ENCODE data around the gene PNRC1.

The PNRC1 gene

DNA sequence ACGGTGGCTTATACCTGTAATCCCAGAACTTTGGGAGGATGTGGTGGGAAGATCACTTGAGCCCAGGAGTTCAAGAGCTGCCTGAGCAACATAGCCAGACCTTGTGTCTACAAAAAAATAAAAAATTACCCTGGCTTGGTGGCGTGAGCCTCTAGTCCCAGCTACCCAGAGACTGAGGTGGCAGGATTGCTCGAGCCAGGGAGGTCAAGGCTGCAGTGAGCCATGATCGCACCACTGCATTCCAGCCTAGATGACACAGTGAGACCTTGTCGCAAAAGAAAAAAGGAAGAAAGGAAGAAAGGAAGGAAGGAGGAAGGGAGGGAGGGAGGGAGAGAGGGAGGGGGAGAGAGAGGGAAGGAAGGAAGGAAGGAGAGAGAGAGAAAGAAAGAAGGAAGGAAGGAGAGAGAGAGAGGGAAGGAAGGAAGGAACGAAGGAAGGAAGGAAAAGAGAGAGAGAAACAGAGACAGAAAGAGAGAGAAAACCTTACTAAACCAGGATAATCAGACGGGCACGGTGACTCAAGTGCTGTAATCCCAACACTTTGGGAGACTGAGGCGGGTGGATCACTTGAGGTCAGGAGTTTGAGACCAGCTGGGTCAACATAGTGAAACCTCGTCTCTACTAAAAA lies 10.9 kb upstream of the PNRC1 start:
- H3K4me3 ChIP-seq (ENCODE audit: low read depth, low read length) = no peak overlapping the region
- no peak overlapping the region for H3K14ac ChIP-seq (ENCODE audit: low read length)
- no peak overlapping the region for H3K4ac ChIP-seq (ENCODE audit: low read depth, low read length)
- H2AK5ac ChIP-seq (ENCODE audit: low read length) = no peak overlapping the region
- no peak overlapping the region for H3K18ac ChIP-seq (ENCODE audit: low read length)
- H3K9me3 ChIP-seq (ENCODE audit: insufficient read depth, low read depth, low read length) = no peaks in the 10 kb centered on the region
- H3K27me3 ChIP-seq (ENCODE audit: insufficient read depth, low read length) = no peaks in the 10 kb centered on the region
- no peaks in the 10 kb centered on the region for H3K79me2 ChIP-seq (ENCODE audit: control insufficient read depth, insufficient read depth, low read length, poor library complexity)
- WGBS (ENCODE audit: extremely low coverage, insufficient coverage, insufficient read length) = no CpG with 5 or more reads among the region's 10 CpGs
- no peak overlapping the region for H2BK5ac ChIP-seq (ENCODE audit: low read depth, low read length, poor library complexity)
- H3K4me1 ChIP-seq (ENCODE audit: control insufficient read depth in 1 of 2, insufficient read depth in 2 of 2, low read length in 2 of 2) = no peaks in the 10 kb centered on the region
- H3K4me2 ChIP-seq (ENCODE audit: low read length) = no peak overlapping the region
- H2AFZ ChIP-seq (ENCODE audit: insufficient read depth, low read length, poor library complexity) = no peak overlapping the region
- no peaks in the 10 kb centered on the region for H3K36me3 ChIP-seq (ENCODE audit: control insufficient read depth in 1 of 2, insufficient read depth in 2 of 2, low read length in 2 of 2)
- H4K8ac ChIP-seq (ENCODE audit: low read depth, low read length) = no peak overlapping the region
- no peak overlapping the region for H4K12ac ChIP-seq (ENCODE audit: low read depth, low read length)
- no peak overlapping the region for H2BK120ac ChIP-seq (ENCODE audit: insufficient read depth, low read length, poor library complexity)
- H3K9ac ChIP-seq (ENCODE audit: low read length) = no peak overlapping the region
- H3K27ac ChIP-seq (ENCODE audit: low read depth, low read length) = no peak overlapping the region
- DNase-seq = no peak
- peak overlapping the region; percentile 1 for H4K91ac ChIP-seq (ENCODE audit: low read depth, low read length)
- H3K79me1 ChIP-seq (ENCODE audit: low read length) = no peaks in the 10 kb centered on the region
- H2BK12ac ChIP-seq (ENCODE audit: low read length) = no peak overlapping the region
- no peak overlapping the region for H3K23ac ChIP-seq (ENCODE audit: low read length)

DNA sequence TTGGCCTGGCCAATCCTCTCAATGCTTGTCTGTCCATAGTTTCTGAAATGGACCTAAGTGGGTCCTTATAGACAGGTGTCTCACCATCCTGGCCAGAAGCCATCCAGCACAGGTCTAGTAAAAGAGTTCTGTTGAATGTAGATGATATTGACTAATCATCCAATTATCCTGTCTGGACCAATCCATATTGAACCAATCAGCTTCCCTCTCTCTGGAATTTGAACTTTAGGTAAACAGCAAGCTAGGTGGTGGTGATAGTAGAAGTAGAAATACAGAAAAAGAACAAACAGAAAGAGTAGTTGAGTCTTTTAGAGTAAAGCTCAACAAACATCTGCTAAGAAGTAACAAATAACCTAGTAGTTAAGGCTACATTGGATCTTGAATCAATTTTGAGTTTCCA lies 9.5 kb upstream of the PNRC1 start:
- Histone ChIP-seq H3K79me2 (ENCODE audit: control insufficient read depth, insufficient read depth, low read length, poor library complexity) (no peaks in the 10 kb centered on the region), H2AK5ac (ENCODE audit: low read length) (no peak overlapping the region), H3K27ac (ENCODE audit: low read depth, low read length) (no peak overlapping the region), H2AFZ (ENCODE audit: insufficient read depth, low read length, poor library complexity) (no peak overlapping the region), H3K23ac (ENCODE audit: low read length) (no peak overlapping the region), H4K12ac (ENCODE audit: low read depth, low read length) (no peak overlapping the region), H4K91ac (ENCODE audit: low read depth, low read length) (no peak overlapping the region), H3K79me1 (ENCODE audit: low read length) (no peaks in the 10 kb centered on the region), H3K9ac (ENCODE audit: low read length) (no peak overlapping the region), H2BK5ac (ENCODE audit: low read depth, low read length, poor library complexity) (no peak overlapping the region), H3K27me3 (ENCODE audit: insufficient read depth, low read length) (no peaks in the 10 kb centered on the region), H3K4me3 (ENCODE audit: low read depth, low read length) (no peak overlapping the region), H3K18ac (ENCODE audit: low read length) (no peak overlapping the region), H3K36me3 (ENCODE audit: control insufficient read depth in 1 of 2, insufficient read depth in 2 of 2, low read length in 2 of 2) (no peaks in the 10 kb centered on the region), H3K14ac (ENCODE audit: low read length) (no peak overlapping the region), H3K4me2 (ENCODE audit: low read length) (no peak overlapping the region), H2BK12ac (ENCODE audit: low read length) (no peak overlapping the region), H3K9me3 (ENCODE audit: insufficient read depth, low read depth, low read length) (no peaks in the 10 kb centered on the region), H3K4me1 (ENCODE audit: control insufficient read depth in 1 of 2, insufficient read depth in 2 of 2, low read length in 2 of 2) (no peaks in the 10 kb centered on the region), H4K8ac (ENCODE audit: low read depth, low read length) (no peak overlapping the region), H3K4ac (ENCODE audit: low read depth, low read length) (no peak overlapping the region), H2BK120ac (ENCODE audit: insufficient read depth, low read length, poor library complexity) (no peak overlapping the region)
- DNase-seq = no peak

DNA sequence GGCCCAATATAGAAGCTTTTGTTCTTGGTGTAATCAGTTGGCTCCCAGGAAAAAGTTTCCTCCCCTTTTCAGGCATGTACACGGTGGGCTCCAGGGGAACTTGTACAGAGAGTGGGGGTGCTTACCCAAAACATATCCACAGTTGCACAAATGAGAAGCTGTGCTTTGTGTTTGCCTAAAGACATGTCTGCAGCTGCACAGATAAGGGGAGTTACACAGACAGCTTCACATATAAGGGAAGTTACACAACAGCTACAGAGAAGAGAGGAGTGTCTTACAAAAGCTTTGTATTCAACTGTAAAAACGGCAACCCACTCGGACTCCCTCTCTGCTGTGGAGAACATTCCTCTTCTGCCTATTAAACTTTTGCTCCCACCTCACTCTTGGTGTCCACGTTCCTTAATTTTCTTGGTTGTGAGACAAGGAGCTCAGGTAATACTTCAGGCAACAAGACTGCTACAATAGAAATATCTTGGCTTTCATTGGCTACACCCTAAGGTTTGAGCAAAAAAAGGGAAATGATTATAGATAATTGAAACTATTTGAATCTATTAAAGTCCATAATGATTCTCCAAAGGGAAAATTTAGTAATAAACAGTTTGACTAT lies 7.4 kb upstream of the PNRC1 start:
- Histone ChIP-seq H3K4ac (ENCODE audit: low read depth, low read length) (no peak overlapping the region), H3K23ac (ENCODE audit: low read length) (no peak overlapping the region), H3K79me2 (ENCODE audit: control insufficient read depth, insufficient read depth, low read length, poor library complexity) (no peaks in the 10 kb centered on the region), H3K79me1 (ENCODE audit: low read length) (no peaks in the 10 kb centered on the region), H3K4me2 (ENCODE audit: low read length) (no peak overlapping the region), H3K18ac (ENCODE audit: low read length) (no peak overlapping the region), H2BK120ac (ENCODE audit: insufficient read depth, low read length, poor library complexity) (no peak overlapping the region), H3K9ac (ENCODE audit: low read length) (no peak overlapping the region), H4K8ac (ENCODE audit: low read depth, low read length) (peak overlapping the region; percentile 60), H3K9me3 (ENCODE audit: insufficient read depth, low read depth, low read length) (no peaks in the 10 kb centered on the region), H3K27me3 (ENCODE audit: insufficient read depth, low read length) (no peaks in the 10 kb centered on the region), H3K14ac (ENCODE audit: low read length) (no peak overlapping the region), H2BK5ac (ENCODE audit: low read depth, low read length, poor library complexity) (no peak overlapping the region), H2AFZ (ENCODE audit: insufficient read depth, low read length, poor library complexity) (no peak overlapping the region), H4K91ac (ENCODE audit: low read depth, low read length) (no peak overlapping the region), H3K4me3 (ENCODE audit: low read depth, low read length) (no peak overlapping the region), H3K4me1 (ENCODE audit: control insufficient read depth in 1 of 2, insufficient read depth in 2 of 2, low read length in 2 of 2) (no peaks in the 10 kb centered on the region), H3K27ac (ENCODE audit: low read depth, low read length) (no peak overlapping the region), H2BK12ac (ENCODE audit: low read length) (no peak overlapping the region), H3K36me3 (ENCODE audit: control insufficient read depth in 1 of 2, insufficient read depth in 2 of 2, low read length in 2 of 2) (no peaks in the 10 kb centered on the region), H2AK5ac (ENCODE audit: low read length) (no peak overlapping the region), H4K12ac (ENCODE audit: low read depth, low read length) (no peak overlapping the region)
- no peak for DNase-seq
- WGBS (ENCODE audit: extremely low coverage, insufficient coverage, insufficient read length) = no CpG with 5 or more reads among the region's 4 CpGs

DNA sequence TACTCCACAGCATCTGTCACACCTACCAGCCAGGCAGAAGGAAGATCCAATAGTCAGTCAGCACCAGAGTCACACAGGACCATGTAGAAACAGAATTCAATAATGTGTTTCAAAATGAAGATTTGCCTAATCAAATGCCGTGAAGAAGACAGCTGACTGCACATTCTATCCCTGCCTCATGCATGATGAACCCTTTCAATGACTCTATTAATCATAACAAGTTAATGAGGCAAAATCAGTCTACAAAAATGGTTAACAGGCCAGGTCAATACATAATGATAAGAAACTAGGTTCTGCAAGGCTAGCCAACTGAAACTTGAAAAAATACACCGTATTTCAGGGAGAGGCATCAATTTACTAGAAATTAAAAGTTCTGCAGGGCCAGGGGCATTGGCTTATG lies 6.7 kb upstream of the PNRC1 start:
- no CpG with 5 or more reads among the region's 2 CpGs for WGBS (ENCODE audit: extremely low coverage, insufficient coverage, insufficient read length)
- H2BK12ac ChIP-seq (ENCODE audit: low read length) = no peak overlapping the region
- no peak overlapping the region for H2BK120ac ChIP-seq (ENCODE audit: insufficient read depth, low read length, poor library complexity)
- H4K91ac ChIP-seq (ENCODE audit: low read depth, low read length) = no peak overlapping the region
- no peak overlapping the region for H3K4ac ChIP-seq (ENCODE audit: low read depth, low read length)
- no peak overlapping the region for H3K18ac ChIP-seq (ENCODE audit: low read length)
- no peaks in the 10 kb centered on the region for H3K79me1 ChIP-seq (ENCODE audit: low read length)
- no peaks in the 10 kb centered on the region for H3K79me2 ChIP-seq (ENCODE audit: control insufficient read depth, insufficient read depth, low read length, poor library complexity)
- H3K27me3 ChIP-seq (ENCODE audit: insufficient read depth, low read length) = no peaks in the 10 kb centered on the region
- no peak overlapping the region for H2AK5ac ChIP-seq (ENCODE audit: low read length)
- H3K4me3 ChIP-seq (ENCODE audit: low read depth, low read length) = no peak overlapping the region
- no peak overlapping the region for H3K27ac ChIP-seq (ENCODE audit: low read depth, low read length)
- no peak overlapping the region for H3K4me2 ChIP-seq (ENCODE audit: low read length)
- DNase-seq = no peak
- H4K12ac ChIP-seq (ENCODE audit: low read depth, low read length) = no peak overlapping the region
- no peak overlapping the region for H3K14ac ChIP-seq (ENCODE audit: low read length)
- no peak overlapping the region for H3K23ac ChIP-seq (ENCODE audit: low read length)
- no peaks in the 10 kb centered on the region for H3K9me3 ChIP-seq (ENCODE audit: insufficient read depth, low read depth, low read length)
- no peak overlapping the region for H3K9ac ChIP-seq (ENCODE audit: low read length)
- H2BK5ac ChIP-seq (ENCODE audit: low read depth, low read length, poor library complexity) = no peak overlapping the region
- no peaks in the 10 kb centered on the region for H3K36me3 ChIP-seq (ENCODE audit: control insufficient read depth in 1 of 2, insufficient read depth in 2 of 2, low read length in 2 of 2)
- H3K4me1 ChIP-seq (ENCODE audit: control insufficient read depth in 1 of 2, insufficient read depth in 2 of 2, low read length in 2 of 2) = no peaks in the 10 kb centered on the region
- no peak overlapping the region for H2AFZ ChIP-seq (ENCODE audit: insufficient read depth, low read length, poor library complexity)
- no peak overlapping the region for H4K8ac ChIP-seq (ENCODE audit: low read depth, low read length)
